GM18951 (cell line): Measurements from ENCODE around the gene TMEM247.

ENCODE experiments used
- POLR2A ChIP-seq: IDR thresholded peaks from 4 replicates; pipeline ENCODE4 v1.6.1; 2011; ENCODE audit warnings: mild to moderate bottlenecking; ENCODE audit not compliant: insufficient read length, insufficient read depth; ENCODE audit errors: extremely low read depth
- in situ Hi-C: fragments of 300-500 bp; cut with MboI; formaldehyde crosslinking; loops from one replicate; pipeline ENCODE4 v1.12.0; 2022; ENCODE audit warnings: low sequenced_read_pairs, mixed read lengths, inconsistent platforms; ENCODE audit not compliant: unreplicated experiment

The TMEM247 gene

DNA sequence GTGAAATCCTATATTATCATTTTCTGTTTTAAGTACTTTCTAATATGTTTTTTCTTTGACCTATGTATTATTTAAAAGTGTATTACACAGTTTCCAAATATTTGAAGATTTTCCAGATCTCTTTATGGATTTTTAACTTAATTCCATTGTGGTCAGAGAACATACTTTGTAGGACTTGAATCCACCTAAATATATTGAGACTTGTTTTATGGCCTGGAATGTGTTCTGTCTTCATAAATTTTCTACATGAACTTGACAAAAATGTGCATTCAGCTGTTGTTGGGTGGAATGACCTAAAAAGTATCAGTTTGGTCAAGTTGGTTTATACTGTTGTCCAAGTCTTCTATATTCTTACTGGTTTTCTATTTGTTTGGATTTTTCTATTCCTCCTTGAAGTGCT lies 33.8 kb upstream of the TMEM247 start:
- in situ Hi-C loops = no loop called here
- no peak for TF ChIP-seq POLR2A

- in situ Hi-C loops = no loop called here
- TF ChIP-seq POLR2A = no peak
Observed at GRCh38 chr2:46446871-46447568, 32.3 kb upstream of the TMEM247 start.

DNA sequence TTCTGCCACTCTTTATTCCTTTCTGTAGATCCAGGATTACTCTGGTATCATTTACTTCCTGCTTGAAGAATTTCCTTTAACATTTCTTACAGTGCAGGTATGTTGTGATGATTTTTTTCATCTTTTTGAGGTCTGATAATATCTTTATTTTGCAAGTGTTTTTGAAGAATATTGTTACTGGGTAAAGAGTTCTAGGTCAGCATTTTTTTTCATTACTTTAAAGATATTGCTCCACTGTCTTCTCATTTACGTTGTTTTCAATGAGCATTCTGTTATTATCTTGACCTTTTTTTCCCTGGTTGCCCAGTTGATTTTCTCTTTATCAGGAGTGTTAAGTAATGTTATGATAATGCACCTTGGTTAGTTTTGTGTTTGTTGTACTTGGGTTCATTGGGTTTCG lies 31.7 kb upstream of the TMEM247 start:
- in situ Hi-C loops = no loop called here
- no peak for TF ChIP-seq POLR2A

DNA sequence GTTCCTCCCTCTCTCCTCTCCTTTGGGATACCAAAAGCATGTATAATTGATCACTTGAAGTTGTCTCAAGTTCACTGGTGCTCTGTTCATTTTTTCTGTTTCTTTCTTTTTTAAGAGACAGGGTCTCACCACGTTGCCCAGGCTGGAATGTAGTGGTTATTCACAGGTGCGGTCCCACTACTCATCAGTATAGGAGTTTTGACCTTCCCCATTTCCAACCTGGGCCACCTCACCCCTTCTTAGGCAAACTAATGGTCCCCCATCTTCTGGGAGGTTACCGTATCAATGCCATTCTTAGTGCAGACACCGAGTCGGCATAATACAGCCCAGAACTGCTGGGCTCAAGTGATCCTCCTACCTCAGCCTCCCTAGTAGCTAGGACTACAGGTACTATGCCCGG lies 31.3 kb upstream of the TMEM247 start:
- in situ Hi-C loops = no loop called here

DNA sequence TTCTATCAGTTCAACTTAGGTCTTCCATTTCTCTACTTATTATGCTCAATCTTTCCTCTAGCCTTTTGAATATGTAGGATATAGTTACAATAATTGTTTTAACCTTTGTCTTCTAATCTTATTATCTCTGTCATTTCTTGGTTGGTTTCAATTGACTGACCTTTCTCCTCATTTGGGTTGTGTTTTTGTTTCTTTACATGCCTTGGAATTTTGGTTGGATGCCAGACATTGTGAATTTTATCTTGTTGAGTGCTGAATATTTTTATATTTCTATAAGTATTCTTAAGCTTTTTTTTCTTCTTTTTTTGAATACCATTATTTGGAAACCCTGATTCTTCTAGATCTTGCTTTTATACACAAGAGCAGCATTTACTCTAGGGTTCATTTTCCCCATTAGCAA lies 30.7 kb upstream of the TMEM247 start:
- in situ Hi-C loops = no loop called here
- no peak for TF ChIP-seq POLR2A

More for the DNA sequence above, 31.3 kb upstream of the TMEM247 start:
- no peak for TF ChIP-seq POLR2A

GRCh38 chr2:46449700-46450099 lies 29.7 kb upstream of the TMEM247 start:
- no peak for TF ChIP-seq POLR2A

GRCh38 chr2:46451131-46451711 lies 28.1 kb upstream of the TMEM247 start:
- in situ Hi-C loops = no loop called here
- TF ChIP-seq POLR2A = no peak

More at GRCh38 chr2:46449700-46450099, 29.7 kb upstream of the TMEM247 start:
- in situ Hi-C loops = no loop called here

DNA sequence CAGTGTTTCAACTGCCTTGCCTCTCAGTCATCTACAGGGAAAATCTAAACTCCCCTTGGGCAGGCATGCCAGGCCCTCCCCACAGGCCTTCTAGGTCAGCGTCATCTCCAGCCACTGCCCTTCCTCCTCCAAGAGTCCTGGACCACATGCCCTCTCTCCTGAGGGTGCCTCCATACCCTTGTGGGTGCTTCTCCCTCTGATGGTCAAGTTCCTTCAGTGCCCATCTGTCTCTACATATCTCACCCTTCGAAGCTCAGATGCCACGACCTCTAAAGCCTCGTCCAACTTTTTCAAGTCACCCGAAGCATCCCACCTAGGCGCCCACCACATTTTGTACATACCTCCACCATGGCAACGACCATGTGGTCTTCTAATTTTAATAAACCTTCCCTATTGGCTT lies 22.6 kb upstream of the TMEM247 start:
- in situ Hi-C loops = no loop called here
- TF ChIP-seq POLR2A = no peak

DNA sequence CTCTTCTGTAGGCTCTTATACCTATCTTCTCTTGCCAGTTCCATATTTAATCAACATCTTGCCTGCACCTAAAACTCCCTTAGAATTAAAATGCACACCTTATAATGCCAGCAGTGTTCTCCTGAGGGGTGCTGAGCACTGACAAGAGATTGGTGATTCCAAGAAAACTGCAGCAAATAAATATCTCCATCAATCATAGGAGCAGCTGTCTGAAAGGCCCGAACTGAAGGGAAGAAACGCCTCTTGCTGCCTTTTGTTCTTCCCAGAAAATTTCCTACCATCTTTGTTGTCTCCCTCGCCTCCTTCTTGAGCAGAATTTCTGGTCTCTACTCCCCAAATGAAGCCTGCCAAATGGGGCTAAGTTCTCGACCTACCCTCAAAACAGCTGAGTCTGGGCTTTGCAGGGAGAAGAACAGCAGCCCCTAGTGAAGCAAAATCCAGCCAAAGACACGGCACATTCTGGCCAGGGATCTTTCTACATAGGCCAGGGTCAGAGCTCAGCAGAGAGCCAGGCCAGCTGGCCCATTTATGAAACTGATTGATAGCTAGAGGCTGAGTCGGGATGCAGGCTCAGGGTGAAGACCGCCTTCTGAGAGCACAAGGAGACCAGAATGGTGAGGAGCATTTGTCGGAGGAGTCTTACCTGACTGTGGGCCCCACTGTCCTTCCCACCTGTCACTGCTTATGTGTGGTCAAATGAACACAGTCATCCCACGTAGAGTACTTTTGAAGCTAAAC lies 20.4 kb upstream of the TMEM247 start:
- in situ Hi-C loops = no loop called here
- no peak for TF ChIP-seq POLR2A

DNA sequence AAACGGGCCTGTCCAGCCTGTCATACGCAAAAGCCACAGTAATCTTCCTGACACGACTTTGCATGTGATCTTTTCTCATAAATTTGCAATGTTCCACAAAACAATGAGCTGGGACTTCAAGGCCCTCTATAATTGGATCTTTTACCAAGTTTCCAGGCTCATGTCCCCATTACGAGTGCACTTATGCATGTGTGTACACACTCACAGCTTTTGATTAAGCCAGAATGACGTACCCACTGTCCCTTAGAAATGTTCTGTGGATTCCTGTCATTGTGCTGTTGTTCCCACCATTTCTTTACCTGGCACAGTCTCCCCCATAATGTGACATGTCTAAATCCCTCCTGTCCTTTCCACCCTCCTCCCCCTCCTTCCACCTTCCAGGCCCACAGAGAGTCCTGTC lies 19.7 kb upstream of the TMEM247 start:
- in situ Hi-C loops = no loop called here
- TF ChIP-seq POLR2A = no peak

DNA sequence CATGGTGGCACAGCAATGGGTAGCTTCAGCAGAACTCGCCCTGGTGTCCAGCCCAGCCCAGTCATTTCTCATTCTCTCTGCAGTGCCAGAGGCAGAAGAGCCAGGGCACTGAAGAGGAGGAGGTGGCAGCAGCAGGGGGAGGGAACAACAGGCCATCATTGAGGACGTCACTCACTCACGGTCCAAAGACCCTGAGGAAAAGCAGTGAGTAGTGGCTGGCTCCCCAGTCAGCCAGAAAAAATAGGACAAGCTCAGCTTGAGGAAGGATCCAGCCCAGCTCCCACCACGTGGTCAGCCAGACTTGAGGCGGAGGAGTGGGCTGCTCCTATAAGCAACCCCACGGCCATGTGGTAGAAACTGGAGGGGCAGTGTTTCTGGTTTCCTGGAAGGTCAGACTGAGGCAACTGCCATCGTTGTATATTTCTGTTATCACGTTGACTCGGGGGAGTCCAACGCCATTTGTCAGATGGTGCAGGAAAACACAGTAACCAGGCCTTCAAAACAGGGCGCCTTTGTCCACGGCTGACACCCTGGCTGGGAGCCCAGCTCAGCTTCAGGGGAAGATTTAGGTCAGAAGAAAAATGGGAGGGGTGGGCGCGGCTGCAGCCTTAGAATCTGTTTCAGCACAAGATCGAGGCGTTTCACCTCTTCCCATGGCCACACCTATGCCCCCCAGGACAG lies 19.0 kb upstream of the TMEM247 start:
- no peak for TF ChIP-seq POLR2A
- in situ Hi-C loops = no loop called here

DNA sequence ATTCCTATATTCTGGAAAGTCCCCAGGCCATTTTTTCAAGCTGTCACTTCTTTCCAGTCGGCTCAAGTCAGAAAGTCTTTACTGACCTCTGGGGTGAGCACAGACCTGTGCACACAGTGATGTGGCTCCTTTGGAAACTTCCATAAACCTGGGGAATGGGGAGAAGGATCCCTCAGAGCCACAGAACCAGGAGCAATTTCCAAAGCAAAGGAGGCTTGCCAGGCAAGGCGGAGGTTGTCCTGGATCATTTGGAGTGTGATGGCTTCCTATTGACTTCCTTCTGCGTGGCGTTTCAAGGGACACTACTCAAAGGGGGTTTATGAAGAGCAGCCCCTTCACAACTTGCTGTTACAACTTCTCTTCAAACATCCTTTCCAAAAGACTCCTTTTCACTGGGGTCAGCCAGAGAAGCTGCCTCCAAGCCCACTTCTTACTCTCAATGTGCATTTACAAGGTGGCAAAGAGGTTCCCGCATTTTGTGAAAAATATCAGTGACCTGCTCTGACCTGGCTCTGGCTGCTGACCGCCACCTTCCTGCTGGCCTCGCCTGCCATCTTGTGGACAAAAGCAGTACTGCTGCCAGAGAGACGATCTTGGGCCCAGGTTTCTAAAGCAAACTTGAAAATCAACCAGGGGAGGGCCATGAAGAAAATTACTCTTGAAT lies 18.2 kb upstream of the TMEM247 start:
- in situ Hi-C loops = no loop called here
- no peak for TF ChIP-seq POLR2A

GRCh38 chr2:46461709-46462171 lies 17.6 kb upstream of the TMEM247 start:
- in situ Hi-C loops = no loop called here
- no peak for TF ChIP-seq POLR2A

GRCh38 chr2:46462936-46463335 lies 16.4 kb upstream of the TMEM247 start:
- in situ Hi-C loops = no loop called here
- TF ChIP-seq POLR2A = no peak
